ENCODE results near the gene LIPT2. TPM values are rescaled to one million over a fixed set of nuclear protein-coding genes. Genes with fewer than 3 reads are reported as not detected.

LIPT2 gene
- total and polyA plus RNA-seq, 2 experiments from 2014 or later, result 8.2 to 16.9 TPM

- no peak overlapping the region for H3K4me3 Mint-ChIP-seq
- no peak for TF ChIP-seq CTCF (conservative IDR thresholded peaks at IDR 0.05; ENCODE audit: low read depth in 2 of 2)
- TF ChIP-seq JUNB (IDR thresholded peaks at IDR 0.05; ENCODE audit: unreplicated experiment), result no peak
- TF ChIP-seq STAT1 (IDR thresholded peaks at IDR 0.05; ENCODE audit: unreplicated experiment), result no peak
- TF ChIP-seq REST (IDR thresholded peaks at IDR 0.05; ENCODE audit: unreplicated experiment), result no peak
- TF ChIP-seq ETS1 (IDR thresholded peaks at IDR 0.05), result no peak
- no peak for TF ChIP-seq EZH2 (IDR thresholded peaks at IDR 0.05; ENCODE audit: low read depth, unreplicated experiment)
- TF ChIP-seq NANOG (IDR thresholded peaks at IDR 0.05; ENCODE audit: borderline replicate concordance), result no peak
- no peak for TF ChIP-seq POLR2AphosphoS5 (IDR thresholded peaks at IDR 0.05; ENCODE audit: low read depth)
- TF ChIP-seq ZNF114 (CRISPR knock-in tag; IDR thresholded peaks at IDR 0.05), result no peak
- TF ChIP-seq ZNF331 (CRISPR knock-in tag; IDR thresholded peaks at IDR 0.05; ENCODE audit: low read depth), result no peak
- no peak for TF ChIP-seq ZNF462 (CRISPR knock-in tag; IDR thresholded peaks at IDR 0.05)
- no peak for TF ChIP-seq EZH2phosphoT487 (IDR thresholded peaks at IDR 0.05; ENCODE audit: unreplicated experiment)
- TF ChIP-seq CREB1 (CRISPR knock-in tag; IDR thresholded peaks at IDR 0.05; ENCODE audit: low read depth), result no peak
- peak overlapping the region; percentile 17; the same call in 1 of the 2 replicates for H3K27ac Mint-ChIP-seq
Measured at GRCh38 chr11:74490941-74491340, 2.6 kb downstream of the LIPT2 start.

More at GRCh38 chr11:74490941-74491340, 2.6 kb downstream of the LIPT2 start:
- no peak overlapping the region for H2AFZ ChIP-seq
- H3K79me2 ChIP-seq (replicated peaks; ENCODE audit: insufficient read depth), result no peaks in the 10 kb centered on the region
- H3K4me3 ChIP-seq, result no peak overlapping the region
- H3K4me1 ChIP-seq (ENCODE audit: insufficient read depth), result peaks cover 9% of the 10 kb centered on the region
- peaks cover 11% of the 10 kb centered on the region; the same call in 1 of the 2 replicates for H3K9me2 ChIP-seq (ENCODE audit: insufficient read depth)
- peaks cover 10% of the 10 kb centered on the region for H3K27me3 Mint-ChIP-seq (ENCODE audit: insufficient read depth, low read depth, poor library complexity)
- DNase-seq (ENCODE audit: low spot score) (no peak), ATAC-seq (no peak)
- no peaks in the 10 kb centered on the region; the same call in 1 of the 2 replicates for H3F3A ChIP-seq (replicated peaks; ENCODE audit: low read depth)
- H3K36me3 Mint-ChIP-seq (ENCODE audit: low read depth), result peaks cover 14% of the 10 kb centered on the region
- no peaks in the 10 kb centered on the region for H3K36me3 ChIP-seq (ENCODE audit: insufficient read depth)
- peaks cover 17% of the 10 kb centered on the region for H3K4me1 Mint-ChIP-seq
- H3K4me2 ChIP-seq, result no peak overlapping the region
- H3K27me3 ChIP-seq (ENCODE audit: insufficient read depth), result no peaks in the 10 kb centered on the region
- H3K27ac ChIP-seq (ENCODE audit: low read depth), result no peak overlapping the region
- peaks cover 8% of the 10 kb centered on the region; the same call in 2 of the 3 replicates for H3K9me3 Mint-ChIP-seq
- H4K20me1 ChIP-seq (replicated peaks; ENCODE audit: insufficient read depth), result no peaks in the 10 kb centered on the region
